Transverse colon (tissue), 3 donors: ENCODE data around the gene RNF152.

Source experiments
- EP300 ChIP-seq: sonication (generic); formaldehyde crosslinking; IDR thresholded peaks from one replicate; pipeline ENCODE4 v1.6.1; 2017; ENCODE audit warnings: antibody characterized with exemption, low read depth
- TF ChIP-seq, protein P1 (sequence below), 5 experiments: fragments of 200-600 bp in 3 of 5; fragments of 450-650 bp in 2 of 5; sonication (generic) in 3 of 5; IDR thresholded peaks; 1 replicate in 2 of 5; 2 replicates in 3 of 5; pipeline ENCODE4 v1.5.1; 2016 to 2017; ENCODE audit warnings: antibody characterized with exemption in 5 of 5, inconsistent platforms in 3 of 5, mild to moderate bottlenecking in 2 of 5, moderate library complexity in 1 of 5

DNA sequence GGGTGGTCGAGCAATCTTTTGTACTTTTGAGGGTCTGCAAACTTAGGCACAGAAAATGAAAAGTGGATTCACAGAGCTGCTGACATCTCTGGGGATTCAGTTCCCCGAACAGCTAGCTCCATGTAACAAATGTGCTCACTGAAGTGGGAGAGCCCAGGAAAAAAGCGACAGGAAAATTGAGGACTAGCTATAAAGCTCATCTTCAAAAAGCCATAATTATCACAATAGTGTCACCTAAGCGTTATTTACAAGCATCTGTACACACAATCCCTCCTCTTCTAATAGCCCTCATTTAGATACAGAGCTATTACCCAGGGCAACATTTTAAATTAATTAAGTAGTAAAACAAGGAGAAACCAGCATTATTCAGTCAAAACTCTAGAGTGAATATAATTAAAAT is 36.1 kb downstream of the RNF152 start:
- TF ChIP-seq, protein P1, sequence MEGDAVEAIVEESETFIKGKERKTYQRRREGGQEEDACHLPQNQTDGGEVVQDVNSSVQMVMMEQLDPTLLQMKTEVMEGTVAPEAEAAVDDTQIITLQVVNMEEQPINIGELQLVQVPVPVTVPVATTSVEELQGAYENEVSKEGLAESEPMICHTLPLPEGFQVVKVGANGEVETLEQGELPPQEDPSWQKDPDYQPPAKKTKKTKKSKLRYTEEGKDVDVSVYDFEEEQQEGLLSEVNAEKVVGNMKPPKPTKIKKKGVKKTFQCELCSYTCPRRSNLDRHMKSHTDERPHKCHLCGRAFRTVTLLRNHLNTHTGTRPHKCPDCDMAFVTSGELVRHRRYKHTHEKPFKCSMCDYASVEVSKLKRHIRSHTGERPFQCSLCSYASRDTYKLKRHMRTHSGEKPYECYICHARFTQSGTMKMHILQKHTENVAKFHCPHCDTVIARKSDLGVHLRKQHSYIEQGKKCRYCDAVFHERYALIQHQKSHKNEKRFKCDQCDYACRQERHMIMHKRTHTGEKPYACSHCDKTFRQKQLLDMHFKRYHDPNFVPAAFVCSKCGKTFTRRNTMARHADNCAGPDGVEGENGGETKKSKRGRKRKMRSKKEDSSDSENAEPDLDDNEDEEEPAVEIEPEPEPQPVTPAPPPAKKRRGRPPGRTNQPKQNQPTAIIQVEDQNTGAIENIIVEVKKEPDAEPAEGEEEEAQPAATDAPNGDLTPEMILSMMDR (IDR thresholded peaks at IDR 0.05), result no peak
- no peak for TF ChIP-seq EP300
